ENCODE measurements around the gene ZDHHC8. TPM values are rescaled to one million over a fixed set of nuclear protein-coding genes. Genes with fewer than 3 reads are reported as not detected.

The ZDHHC8 gene
- total RNA-seq, 6 experiments from 2014 or later: 11.4 to 39.0 (median 28.7) TPM

DNA sequence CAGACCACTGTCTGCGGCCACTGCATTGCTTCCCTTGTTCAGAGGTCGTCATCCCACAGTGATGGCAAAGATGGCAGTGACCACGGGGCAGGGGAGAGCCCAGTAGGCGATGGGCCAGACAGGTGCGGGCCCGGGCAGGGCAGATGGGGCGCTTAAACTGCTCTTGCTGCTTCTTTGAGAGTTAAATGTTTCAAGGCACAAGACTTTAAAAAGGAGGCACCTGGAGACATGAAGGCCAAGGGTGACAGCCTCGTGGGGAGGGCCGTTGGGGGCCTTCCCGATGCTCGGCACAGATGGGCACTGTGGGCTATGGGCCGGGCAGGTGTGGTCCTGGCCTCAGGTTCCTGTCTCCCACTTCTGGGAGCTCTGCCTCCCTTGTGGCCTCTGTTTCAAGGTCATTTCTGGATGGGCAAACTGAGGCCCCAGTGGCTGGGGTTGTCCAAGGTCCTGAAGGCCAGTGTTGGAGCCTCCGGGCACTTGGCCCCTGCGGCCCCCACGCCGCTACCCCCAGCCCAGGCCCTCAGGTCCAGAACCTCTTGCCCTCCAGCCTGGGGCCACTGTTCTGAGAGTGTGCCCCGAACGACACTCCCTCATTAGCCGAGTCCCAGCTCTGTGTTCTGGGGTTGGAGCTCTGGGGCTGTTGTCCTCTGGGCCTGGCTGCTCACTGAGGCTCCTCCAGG lies 36.2 kb downstream of the ZDHHC8 start:
- DNase-seq (no peak), ATAC-seq (no peak)
- Histone ChIP-seq H3K9me3 (no peaks in the 10 kb centered on the region), H3K36me3 (no peaks in the 10 kb centered on the region), H3K27ac (no peak overlapping the region), H3K27me3 (no peaks in the 10 kb centered on the region), H3K4me3 (no peak overlapping the region), H3K4me1 (peaks cover 0 to 8% (median 0%) of the 10 kb centered on the region in 4 donors)
- 67% methylated on average over 7 of the region's 19 CpGs for WGBS (ENCODE audit: insufficient coverage, low coverage, low lambda C conversion rate, missing lambda C conversion rate)
- TF ChIP-seq POLR2A (IDR thresholded peaks at IDR 0.05) (no peak), CTCF (IDR thresholded peaks at IDR 0.05) (no peak)
- intact Hi-C loops (cut with DNase I): no loop called here

GRCh38 chr22:20169253-20169822 lies 37.7 kb downstream of the ZDHHC8 start:
- H3K27ac ChIP-seq: no peak overlapping the region
- no peaks in the 10 kb centered on the region for H3K27me3 ChIP-seq
- intact Hi-C loops (cut with DNase I): no loop called here
- 70% methylated on average over 4 of the region's 10 CpGs for WGBS (ENCODE audit: insufficient coverage, low coverage, low lambda C conversion rate, missing lambda C conversion rate)
- peaks cover 0 to 21% (median 6%) of the 10 kb centered on the region in 4 donors for H3K4me1 ChIP-seq
- no peak for TF ChIP-seq CTCF (IDR thresholded peaks at IDR 0.05)
- TF ChIP-seq POLR2A (IDR thresholded peaks at IDR 0.05): no peak
- ATAC-seq: no peak
- no peak overlapping the region for H3K4me3 ChIP-seq
- no peaks in the 10 kb centered on the region for H3K9me3 ChIP-seq
- no peaks in the 10 kb centered on the region for H3K36me3 ChIP-seq
- DNase-seq: no peak

GRCh38 chr22:20170170-20170569 lies 38.6 kb downstream of the ZDHHC8 start:
- no peaks in the 10 kb centered on the region for H3K36me3 ChIP-seq
- H3K4me1 ChIP-seq: peaks cover 0 to 26% (median 6%) of the 10 kb centered on the region in 4 donors
- intact Hi-C loops (cut with DNase I): no loop called here
- H3K27ac ChIP-seq: no peak overlapping the region
- ATAC-seq (no peak), DNase-seq (no peak)
- no peaks in the 10 kb centered on the region for H3K27me3 ChIP-seq
- H3K4me3 ChIP-seq: no peak overlapping the region
- no peak for TF ChIP-seq POLR2A (IDR thresholded peaks at IDR 0.05)
- TF ChIP-seq CTCF (IDR thresholded peaks at IDR 0.05): no peak
- H3K9me3 ChIP-seq: no peaks in the 10 kb centered on the region
- WGBS (ENCODE audit: insufficient coverage, low coverage, low lambda C conversion rate, missing lambda C conversion rate): 83% methylated on average over 1 of the region's 13 CpGs

- DNase-seq (peak in 1 of 3 donors; percentile 66), ATAC-seq (peak; percentile 44 to 49 (median 46))
- TF ChIP-seq CTCF (IDR thresholded peaks at IDR 0.05) (peak in 3 of 4 donors; percentile 14 to 30 (median 22)), POLR2A (IDR thresholded peaks at IDR 0.05) (no peak)
- Histone ChIP-seq H3K27ac (no peak overlapping the region), H3K36me3 (no peaks in the 10 kb centered on the region), H3K4me3 (no peak overlapping the region), H3K4me1 (peaks cover 0 to 26% (median 6%) of the 10 kb centered on the region in 4 donors), H3K9me3 (no peaks in the 10 kb centered on the region), H3K27me3 (no peaks in the 10 kb centered on the region)
- intact Hi-C loops (cut with DNase I): no loop called here
- WGBS (ENCODE audit: insufficient coverage, low coverage, low lambda C conversion rate, missing lambda C conversion rate): 79% methylated on average over 11 of the region's 12 CpGs
Observed at GRCh38 chr22:20171288-20172140, 39.9 kb downstream of the ZDHHC8 start.

All from right lobe of liver (tissue), 6 donors.